ENCODE data around the gene DHX36. TPM values are rescaled to one million over a fixed set of nuclear protein-coding genes. Genes with fewer than 3 reads are reported as not detected.

Gene DHX36
- total and polyA plus RNA-seq, 4 donors = 10.6 to 33.6 (median 23.1) TPM

DNA sequence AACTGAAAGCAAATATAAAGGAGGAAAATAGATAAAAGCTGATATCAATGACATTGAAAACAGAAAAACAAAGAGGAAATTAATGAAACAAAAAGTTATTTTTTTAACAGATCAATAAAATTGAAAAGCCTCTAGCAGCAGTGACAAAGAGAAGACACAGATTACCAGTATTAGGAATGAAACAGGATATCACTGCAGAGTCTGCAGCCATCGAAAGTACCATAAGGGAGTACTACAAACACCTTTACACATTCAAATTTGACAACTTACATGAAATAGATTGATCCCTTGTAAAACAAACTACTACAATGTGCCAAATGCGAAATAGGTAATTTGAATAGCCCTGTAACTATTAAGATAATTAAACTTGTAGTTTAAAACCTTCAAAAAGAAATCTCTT lies 24.9 kb upstream of the DHX36 start:
- Histone ChIP-seq H3K27ac (ENCODE audit: low read depth in 1 of 2, low read length in 2 of 2) (no peak overlapping the region), H3K4me3 (ENCODE audit: low read depth in 1 of 3, low read length in 3 of 3) (no peak overlapping the region), H3K9me3 (ENCODE audit: control insufficient read depth in 4 of 4, low read length in 3 of 4) (no peaks in the 10 kb centered on the region), H3K36me3 (ENCODE audit: control insufficient read depth in 4 of 4, insufficient read depth in 3 of 4, low read depth in 1 of 4, low read length in 3 of 4) (no peaks in the 10 kb centered on the region), H3K4me1 (ENCODE audit: control insufficient read depth in 4 of 4, insufficient read depth in 4 of 4, low read length in 3 of 4) (peaks cover 0 to 12% (median 7%) of the 10 kb centered on the region in 4 donors), H3K9ac (ENCODE audit: low read depth in 1 of 2, low read length in 2 of 2) (no peak overlapping the region), H3K27me3 (ENCODE audit: control insufficient read depth in 4 of 4, insufficient read depth in 4 of 4, low read length in 3 of 4) (no peaks in the 10 kb centered on the region)
- TF ChIP-seq FOXA2 (IDR thresholded peaks at IDR 0.05) (no peak), GABPA (IDR thresholded peaks at IDR 0.05 in 1 of 2, conservative IDR thresholded peaks at IDR 0.05 in 1 of 2) (no peak), ZBTB33 (IDR thresholded peaks at IDR 0.05) (no peak), RAD21 (IDR thresholded peaks at IDR 0.05) (no peak), TAF1 (conservative IDR thresholded peaks at IDR 0.05) (no peak)
- WGBS = 74% methylated on average over 2 of the region's 2 CpGs
- DNase-seq (ENCODE audit: low spot score) = no peak

GRCh38 chr3:154345422-154346122 lies 21.3 kb upstream of the DHX36 start:
- H3K4me1 ChIP-seq (ENCODE audit: control insufficient read depth in 4 of 4, insufficient read depth in 4 of 4, low read length in 3 of 4) = peaks cover 0 to 12% (median 7%) of the 10 kb centered on the region in 4 donors
- no peaks in the 10 kb centered on the region for H3K9me3 ChIP-seq (ENCODE audit: control insufficient read depth in 4 of 4, low read length in 3 of 4)
- 31% methylated on average over 2 of the region's 2 CpGs for WGBS
- H3K27me3 ChIP-seq (ENCODE audit: control insufficient read depth in 4 of 4, insufficient read depth in 4 of 4, low read length in 3 of 4) = no peaks in the 10 kb centered on the region
- H3K36me3 ChIP-seq (ENCODE audit: control insufficient read depth in 4 of 4, insufficient read depth in 3 of 4, low read depth in 1 of 4, low read length in 3 of 4) = no peaks in the 10 kb centered on the region
- DNase-seq (ENCODE audit: low spot score) = no peak
- H3K27ac ChIP-seq (ENCODE audit: low read depth in 1 of 2, low read length in 2 of 2) = no peak overlapping the region
- H3K4me3 ChIP-seq (ENCODE audit: low read depth in 1 of 3, low read length in 3 of 3) = no peak overlapping the region
- no peak overlapping the region for H3K9ac ChIP-seq (ENCODE audit: low read depth in 1 of 2, low read length in 2 of 2)
- TF ChIP-seq ZBTB33 (IDR thresholded peaks at IDR 0.05) (no peak), NR2F2 (IDR thresholded peaks at IDR 0.05) (no peak), CTCF (IDR thresholded peaks at IDR 0.05; ENCODE audit: low read depth, low read length, missing input control) (no peak), GABPA (IDR thresholded peaks at IDR 0.05 in 1 of 2, conservative IDR thresholded peaks at IDR 0.05 in 1 of 2) (no peak), FOXA1 (IDR thresholded peaks at IDR 0.05) (no peak), JUND (IDR thresholded peaks at IDR 0.05) (peak in 1 of 2 donors; percentile 32), RXRA (IDR thresholded peaks at IDR 0.05) (peak; percentile 93 to 94), TAF1 (conservative IDR thresholded peaks at IDR 0.05) (no peak), HNF4A (conservative IDR thresholded peaks at IDR 0.05) (peak; percentile 36 to 61), SP1 (IDR thresholded peaks at IDR 0.05) (peak; percentile 23), YY1 (IDR thresholded peaks at IDR 0.05) (peak; percentile 18), EGR1 (IDR thresholded peaks at IDR 0.05; ENCODE audit: low read depth in 2 of 2) (no peak), HNF4G (IDR thresholded peaks at IDR 0.05) (no peak), RAD21 (IDR thresholded peaks at IDR 0.05) (no peak), FOXA2 (IDR thresholded peaks at IDR 0.05) (peak; percentile 68)
- TF ChIP-seq, protein P1, sequence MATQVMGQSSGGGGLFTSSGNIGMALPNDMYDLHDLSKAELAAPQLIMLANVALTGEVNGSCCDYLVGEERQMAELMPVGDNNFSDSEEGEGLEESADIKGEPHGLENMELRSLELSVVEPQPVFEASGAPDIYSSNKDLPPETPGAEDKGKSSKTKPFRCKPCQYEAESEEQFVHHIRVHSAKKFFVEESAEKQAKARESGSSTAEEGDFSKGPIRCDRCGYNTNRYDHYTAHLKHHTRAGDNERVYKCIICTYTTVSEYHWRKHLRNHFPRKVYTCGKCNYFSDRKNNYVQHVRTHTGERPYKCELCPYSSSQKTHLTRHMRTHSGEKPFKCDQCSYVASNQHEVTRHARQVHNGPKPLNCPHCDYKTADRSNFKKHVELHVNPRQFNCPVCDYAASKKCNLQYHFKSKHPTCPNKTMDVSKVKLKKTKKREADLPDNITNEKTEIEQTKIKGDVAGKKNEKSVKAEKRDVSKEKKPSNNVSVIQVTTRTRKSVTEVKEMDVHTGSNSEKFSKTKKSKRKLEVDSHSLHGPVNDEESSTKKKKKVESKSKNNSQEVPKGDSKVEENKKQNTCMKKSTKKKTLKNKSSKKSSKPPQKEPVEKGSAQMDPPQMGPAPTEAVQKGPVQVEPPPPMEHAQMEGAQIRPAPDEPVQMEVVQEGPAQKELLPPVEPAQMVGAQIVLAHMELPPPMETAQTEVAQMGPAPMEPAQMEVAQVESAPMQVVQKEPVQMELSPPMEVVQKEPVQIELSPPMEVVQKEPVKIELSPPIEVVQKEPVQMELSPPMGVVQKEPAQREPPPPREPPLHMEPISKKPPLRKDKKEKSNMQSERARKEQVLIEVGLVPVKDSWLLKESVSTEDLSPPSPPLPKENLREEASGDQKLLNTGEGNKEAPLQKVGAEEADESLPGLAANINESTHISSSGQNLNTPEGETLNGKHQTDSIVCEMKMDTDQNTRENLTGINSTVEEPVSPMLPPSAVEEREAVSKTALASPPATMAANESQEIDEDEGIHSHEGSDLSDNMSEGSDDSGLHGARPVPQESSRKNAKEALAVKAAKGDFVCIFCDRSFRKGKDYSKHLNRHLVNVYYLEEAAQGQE (IDR thresholded peaks at IDR 0.05) = no peak
- TF ChIP-seq, protein P2, sequence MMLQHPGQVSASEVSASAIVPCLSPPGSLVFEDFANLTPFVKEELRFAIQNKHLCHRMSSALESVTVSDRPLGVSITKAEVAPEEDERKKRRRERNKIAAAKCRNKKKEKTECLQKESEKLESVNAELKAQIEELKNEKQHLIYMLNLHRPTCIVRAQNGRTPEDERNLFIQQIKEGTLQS (IDR thresholded peaks at IDR 0.05) = no peak
- TF ChIP-seq, protein P3, sequence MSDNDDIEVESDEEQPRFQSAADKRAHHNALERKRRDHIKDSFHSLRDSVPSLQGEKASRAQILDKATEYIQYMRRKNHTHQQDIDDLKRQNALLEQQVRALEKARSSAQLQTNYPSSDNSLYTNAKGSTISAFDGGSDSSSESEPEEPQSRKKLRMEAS (IDR thresholded peaks at IDR 0.05) = no peak

Data from liver (tissue), 9 donors.